Tongue (tissue), 2 donors: Measurements from ENCODE around the gene NPAS3. TPM values are rescaled to one million over a fixed set of nuclear protein-coding genes. Genes with fewer than 3 reads are reported as not detected.

Source experiments
- DNase-seq: peaks from one replicate; pipeline ENCODE4 v3.0.0-alpha.2; 2015
- total RNA-seq: library from RNA; depleted of rRNA; stranded (reverse); fragments of >200 nt; gene quantifications from one replicate; pipeline ENCODE4 v1.2.3, GENCODE V29; 2014

Gene NPAS3
- total RNA-seq, 1 donor from 2014 or later = 4.4 TPM

DNA sequence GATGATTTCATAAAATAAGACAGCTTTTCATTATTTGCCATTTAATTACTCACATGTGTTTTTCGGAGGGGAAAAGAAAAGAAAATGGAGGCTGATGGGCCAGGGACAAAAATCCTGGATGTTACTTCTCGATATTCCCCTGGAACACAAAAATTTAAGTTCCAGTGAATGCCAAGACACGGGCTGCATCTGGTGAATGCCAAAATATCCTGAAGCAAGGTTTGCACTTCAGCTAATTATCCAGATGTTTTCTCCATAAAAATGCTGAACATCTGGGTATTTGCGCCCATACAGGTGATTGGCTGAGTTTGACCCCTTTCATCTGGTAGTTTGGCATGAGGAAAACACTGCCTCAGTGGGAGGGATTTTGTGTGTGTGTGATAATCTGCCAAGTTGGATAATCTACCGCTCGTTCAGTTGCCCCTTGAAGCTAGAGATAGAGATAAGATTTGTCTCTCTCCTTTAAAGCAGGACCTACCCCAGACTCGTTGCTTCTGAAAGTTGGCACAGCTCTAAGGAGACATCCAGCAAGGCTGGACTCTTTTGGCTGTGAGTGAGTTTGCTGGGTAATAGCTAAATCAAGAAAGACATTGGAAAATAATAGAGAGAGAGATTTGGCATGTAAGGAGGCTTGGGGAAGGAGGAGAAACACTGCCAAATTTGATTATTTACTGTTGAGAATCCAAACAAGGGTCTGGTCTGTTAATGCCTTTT, 622.2 kb downstream of the NPAS3 start:
- peak; percentile 51 for DNase-seq

GRCh38 chr14:33561488-33562175, 623.0 kb downstream of the NPAS3 start:
- peak; percentile 87 for DNase-seq

DNA sequence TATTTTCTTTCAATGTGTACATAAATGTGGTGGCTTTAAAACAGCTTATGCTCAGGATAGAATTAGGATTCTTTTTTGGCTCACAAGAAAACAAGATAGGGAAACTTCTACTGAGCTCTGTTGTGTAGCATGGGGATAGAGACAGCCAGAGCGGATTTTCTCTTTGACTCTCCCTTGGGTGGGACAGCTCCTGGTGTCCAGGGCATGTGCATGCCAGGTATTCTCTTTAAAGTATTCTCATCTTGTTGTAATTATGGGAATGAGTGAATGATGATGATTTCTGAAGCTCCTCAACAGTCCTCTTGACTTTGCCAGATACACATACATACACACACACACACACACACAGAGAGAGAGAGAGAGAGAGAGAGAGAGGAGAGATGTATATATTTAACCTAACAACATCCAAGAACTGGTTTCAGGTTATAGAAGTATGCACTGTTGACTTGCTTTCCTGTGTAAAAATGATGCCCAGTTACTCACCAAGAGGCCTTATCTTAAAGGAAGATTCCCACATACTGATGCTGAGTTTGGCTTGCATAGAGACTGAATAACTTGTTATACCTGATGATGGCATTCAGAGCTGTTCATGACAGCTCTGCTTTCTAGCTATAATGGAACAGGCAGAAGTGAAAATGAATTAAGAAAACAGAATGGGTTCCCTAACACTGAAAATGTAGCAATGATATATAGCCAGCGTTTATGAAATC, 624.7 kb downstream of the NPAS3 start:
- peak; percentile 28 for DNase-seq

- no peak for DNase-seq
These were observed 625.2 kb downstream of the NPAS3 start for GRCh38 chr14:33563901-33564197.

GRCh38 chr14:33564774-33565630, 626.3 kb downstream of the NPAS3 start:
- no peak for DNase-seq

GRCh38 chr14:33566082-33566481, 627.4 kb downstream of the NPAS3 start:
- no peak for DNase-seq

GRCh38 chr14:33567023-33567728, 628.5 kb downstream of the NPAS3 start:
- DNase-seq = no peak

DNA sequence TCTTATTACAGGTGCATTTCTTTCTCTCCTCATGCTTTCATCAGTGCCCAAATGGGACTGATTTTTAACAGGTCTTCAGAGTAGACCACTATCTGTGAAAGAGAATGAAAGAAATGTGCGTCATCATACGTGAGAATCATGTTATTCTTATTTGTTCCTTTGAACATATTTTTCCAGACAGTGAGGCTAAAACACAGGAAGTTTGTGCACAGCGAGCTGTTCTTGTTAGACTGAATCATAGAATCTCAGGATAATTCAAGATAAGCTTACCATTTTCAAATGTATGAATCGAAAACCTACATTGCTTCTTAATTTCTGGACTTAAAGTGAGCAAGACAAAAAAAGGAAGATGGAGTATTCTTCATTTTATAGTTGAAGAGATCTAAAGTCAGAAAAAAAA, 629.1 kb downstream of the NPAS3 start:
- DNase-seq = no peak

DNA sequence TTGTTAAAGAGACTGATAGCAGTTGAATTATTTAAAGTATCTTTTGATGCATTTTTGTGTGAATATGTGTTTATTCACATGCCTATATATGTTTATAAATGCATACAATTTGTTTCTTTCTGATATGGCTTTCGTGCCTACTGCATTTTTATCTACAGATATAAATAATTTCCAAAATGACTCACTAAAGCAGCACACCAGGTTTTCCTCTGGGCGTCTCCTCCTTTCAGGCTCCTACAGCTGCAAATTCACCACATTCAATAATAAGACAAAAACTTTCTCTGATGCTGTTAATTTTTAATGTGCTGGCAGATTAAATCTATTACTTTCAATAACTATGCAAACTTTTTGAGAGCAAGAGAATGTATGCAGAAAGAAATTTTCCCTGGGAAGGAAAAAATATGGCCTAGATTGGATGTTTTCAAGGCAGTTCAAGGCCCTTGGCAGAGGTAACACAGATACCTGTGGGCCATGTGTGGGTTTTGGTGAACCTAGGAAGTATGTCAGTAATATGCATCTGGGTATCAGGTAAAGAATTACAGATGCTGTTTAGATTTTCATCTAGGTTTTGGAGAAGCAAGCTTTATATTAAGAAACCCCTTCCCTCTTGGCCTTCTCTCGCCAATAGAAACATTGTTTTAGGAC, 630.4 kb downstream of the NPAS3 start:
- no peak for DNase-seq

DNA sequence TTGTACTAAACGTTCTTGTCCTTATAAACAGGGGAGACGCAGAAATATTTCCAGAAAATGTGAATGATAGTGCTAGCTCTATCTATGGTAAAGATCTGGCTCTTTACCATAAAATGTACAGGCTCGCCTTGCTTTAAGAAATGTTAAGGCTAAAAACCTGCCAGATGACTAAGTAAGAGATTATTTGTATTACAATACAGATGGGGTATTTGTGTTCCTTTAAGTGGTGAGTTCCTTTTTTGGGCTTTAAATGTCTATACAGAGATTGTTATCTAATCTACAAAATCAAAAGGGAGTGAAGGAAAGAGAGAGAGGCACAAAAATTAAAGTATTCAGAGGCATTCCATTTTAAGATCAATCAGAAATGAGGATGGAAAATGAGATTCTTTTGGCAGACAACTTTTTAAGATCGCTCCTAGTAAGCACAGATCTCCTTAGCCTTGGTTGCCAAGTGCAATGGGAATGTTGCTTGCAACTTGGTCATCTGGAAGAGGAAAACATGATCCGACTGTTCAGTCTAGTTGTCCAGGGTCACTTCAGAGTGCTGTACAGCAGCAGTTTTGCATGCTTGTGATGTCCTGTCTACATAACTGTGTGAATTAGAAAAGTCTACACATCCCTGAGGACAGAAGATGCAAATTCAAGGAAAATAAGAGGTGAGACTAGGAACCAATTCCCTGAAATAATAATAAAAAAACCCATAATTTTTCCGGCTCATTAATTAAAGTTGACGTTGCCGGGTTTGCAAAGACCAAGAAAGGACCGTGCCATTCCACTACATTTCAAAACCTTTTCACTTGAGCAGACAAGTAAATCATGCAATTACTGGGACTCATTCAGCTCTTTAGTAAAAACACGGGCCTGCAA, 631.4 kb downstream of the NPAS3 start:
- no peak for DNase-seq

DNA sequence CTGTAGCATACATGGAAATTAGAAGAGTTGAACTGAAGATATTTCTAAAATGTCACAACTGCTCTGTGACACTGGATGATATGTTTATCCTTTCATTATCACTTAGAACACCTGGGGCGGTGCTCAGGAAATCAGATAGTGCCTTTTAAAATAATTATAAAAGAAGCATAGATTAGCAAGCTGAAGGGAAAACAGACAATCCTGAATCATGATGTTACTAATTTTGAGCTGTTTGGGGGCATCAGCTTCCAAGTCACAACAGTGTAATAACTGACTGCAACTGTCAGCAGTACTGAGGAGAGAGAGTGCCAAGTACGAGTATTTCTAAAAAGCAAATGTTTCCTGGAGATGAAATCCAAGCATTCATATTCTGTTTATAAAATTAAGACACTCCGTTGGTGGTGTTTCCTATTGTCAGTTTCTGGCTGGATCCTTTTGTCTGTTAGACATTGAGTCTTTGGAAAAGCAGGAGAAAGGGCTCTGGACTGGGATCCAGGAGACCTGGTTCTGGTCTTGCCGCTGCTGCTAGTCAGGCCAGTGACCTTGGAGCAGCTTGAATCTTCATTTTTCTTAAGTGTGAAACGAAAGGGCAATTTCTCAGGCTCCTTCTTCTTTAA, 632.1 kb downstream of the NPAS3 start:
- DNase-seq = peak; percentile 53

DNA sequence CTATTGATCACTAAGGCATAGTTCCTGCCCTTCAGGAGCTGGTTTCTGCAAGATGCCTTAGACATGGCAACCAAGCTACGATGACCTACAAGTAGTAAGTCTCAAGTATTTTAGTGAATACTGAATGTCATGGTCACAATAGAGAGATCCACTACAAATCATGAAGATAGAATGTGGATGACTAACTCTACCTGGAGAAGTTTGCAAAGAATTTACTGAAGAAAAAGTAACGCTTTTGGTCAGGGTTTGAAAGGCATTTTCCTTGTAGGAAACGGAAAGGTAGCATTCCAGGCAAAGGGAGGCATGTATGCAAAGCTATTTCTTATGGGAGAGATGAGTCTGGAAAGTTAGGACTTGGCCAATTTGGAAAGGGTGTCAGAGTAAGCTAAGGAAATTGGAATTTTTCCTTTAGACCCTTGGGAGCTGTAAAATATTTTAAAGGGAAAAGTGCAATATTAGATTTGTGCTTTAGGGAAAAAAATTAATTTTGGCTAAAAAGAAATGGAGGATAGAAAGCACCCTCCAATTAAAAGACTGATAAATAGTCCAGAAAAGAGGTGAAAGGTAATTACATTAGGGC, 634.7 kb downstream of the NPAS3 start:
- DNase-seq = no peak

GRCh38 chr14:33576014-33576413, 637.3 kb downstream of the NPAS3 start:
- no peak for DNase-seq

DNA sequence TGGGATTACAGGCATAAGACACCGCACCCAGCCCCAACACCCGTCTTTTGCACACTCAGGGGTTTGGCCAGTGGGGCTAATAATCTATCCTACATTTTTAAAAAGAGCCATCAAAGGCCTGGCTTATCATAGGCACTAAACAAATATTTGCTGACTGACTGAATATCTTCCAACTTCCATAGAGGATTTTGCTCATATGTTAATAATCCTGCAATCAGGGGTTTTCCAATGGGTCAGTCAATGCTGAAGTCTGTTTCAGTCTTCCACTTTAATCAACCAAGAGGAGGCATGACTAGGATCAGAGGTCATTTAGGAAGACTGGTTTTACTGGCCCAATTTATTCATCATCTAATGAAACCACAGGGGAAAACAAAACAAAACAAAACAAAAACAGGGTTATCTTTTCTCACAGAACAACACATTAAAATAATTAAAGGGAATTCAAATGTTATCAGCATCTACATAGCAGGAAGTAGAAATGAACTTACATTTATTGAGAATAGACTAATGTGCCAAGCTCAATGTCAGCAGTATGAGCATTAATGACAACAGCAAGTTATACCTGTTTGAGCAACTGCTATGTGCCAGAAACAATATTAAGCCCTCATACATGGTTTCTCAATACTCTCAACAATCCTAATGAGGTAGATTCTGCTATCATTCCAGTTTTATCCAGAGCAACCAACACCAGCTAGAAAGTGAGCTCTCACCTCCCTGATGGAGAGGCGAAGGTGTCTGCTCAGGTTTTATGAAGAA, 640.0 kb downstream of the NPAS3 start:
- no peak for DNase-seq

- no peak for DNase-seq
These were observed 641.6 kb downstream of the NPAS3 start for GRCh38 chr14:33580231-33580749.

GRCh38 chr14:33580841-33581240, 642.2 kb downstream of the NPAS3 start:
- no peak for DNase-seq

GRCh38 chr14:33584697-33585096, 646.0 kb downstream of the NPAS3 start:
- DNase-seq = no peak

GRCh38 chr14:33586806-33587205, 648.1 kb downstream of the NPAS3 start:
- DNase-seq = no peak

DNA sequence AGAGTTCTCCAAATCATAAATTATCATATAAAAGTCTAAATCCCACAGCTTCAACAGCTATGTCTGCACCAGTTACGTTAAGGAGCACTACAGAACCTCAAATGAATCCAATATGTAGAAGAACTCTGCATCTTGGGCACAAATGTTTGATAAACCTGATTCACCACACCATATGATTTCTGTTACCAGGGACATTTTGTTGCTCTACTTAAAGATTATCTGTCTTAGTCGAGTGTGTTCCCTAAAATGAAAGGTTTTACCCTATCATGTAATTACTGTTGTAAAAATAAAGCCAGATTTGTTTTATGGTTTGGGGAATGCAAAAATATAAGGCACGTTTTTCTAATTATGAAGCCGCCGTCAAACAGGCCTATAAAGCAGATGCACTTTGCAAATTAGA, 649.1 kb downstream of the NPAS3 start:
- no peak for DNase-seq
